Muscle layer of duodenum (tissue), 2 donors: ENCODE results near the gene ADAM12.

Source experiments
- H3K27ac ChIP-seq: one replicate; pipeline ENCODE4 v1.7.0; 2013; ENCODE audit warnings: mild to moderate bottlenecking, low read length
- H3K27me3 ChIP-seq: one replicate; pipeline ENCODE4 v1.7.0; 2013; ENCODE audit warnings: low read depth, mild to moderate bottlenecking, control low read depth, low read length
- H3K36me3 ChIP-seq, 2 donors: one replicate each; pipeline ENCODE4 v1.7.0; 2013; ENCODE audit warnings: low read length in 2 of 2, control low read depth in 1 of 2, mild to moderate bottlenecking in 1 of 2; ENCODE audit not compliant: insufficient read depth in 2 of 2, control insufficient read depth in 1 of 2
- H3K4me1 ChIP-seq, 2 donors: one replicate each; pipeline ENCODE4 v1.7.0; 2013; ENCODE audit warnings: low read length in 2 of 2, mild to moderate bottlenecking in 2 of 2, control low read depth in 1 of 2, moderate library complexity in 1 of 2; ENCODE audit not compliant: insufficient read depth in 2 of 2, control insufficient read depth in 1 of 2
- H3K4me3 ChIP-seq, 2 donors: one replicate each; pipeline ENCODE4 v1.7.0; 2013; ENCODE audit warnings: low read length in 2 of 2, low read depth in 1 of 2, mild to moderate bottlenecking in 1 of 2
- H3K9me3 ChIP-seq, 2 donors: one replicate each; pipeline ENCODE4 v1.7.0; 2013; ENCODE audit warnings: low read length in 2 of 2, control low read depth in 1 of 2, mild to moderate bottlenecking in 1 of 2; ENCODE audit not compliant: control insufficient read depth in 1 of 2
- donor health status: healthy.

The ADAM12 gene

GRCh38 chr10:126309228-126309883, 78.9 kb downstream of the ADAM12 start:
- Histone ChIP-seq H3K4me1 (no peaks in the 10 kb centered on the region), H3K27me3 (no peaks in the 10 kb centered on the region), H3K36me3 (no peaks in the 10 kb centered on the region), H3K27ac (no peak overlapping the region), H3K4me3 (no peak overlapping the region), H3K9me3 (no peaks in the 10 kb centered on the region)

GRCh38 chr10:126302826-126303665, 85.2 kb downstream of the ADAM12 start:
- no peaks in the 10 kb centered on the region for H3K27me3 ChIP-seq
- peaks cover 0 to 3% of the 10 kb centered on the region in 2 donors for H3K9me3 ChIP-seq
- no peak overlapping the region for H3K27ac ChIP-seq
- no peaks in the 10 kb centered on the region for H3K4me1 ChIP-seq
- no peaks in the 10 kb centered on the region for H3K36me3 ChIP-seq
- H3K4me3 ChIP-seq, result no peak overlapping the region

GRCh38 chr10:126302476-126302756, 85.9 kb downstream of the ADAM12 start:
- Histone ChIP-seq H3K36me3 (no peaks in the 10 kb centered on the region), H3K27me3 (no peaks in the 10 kb centered on the region), H3K4me1 (no peaks in the 10 kb centered on the region), H3K4me3 (no peak overlapping the region), H3K27ac (no peak overlapping the region), H3K9me3 (peaks cover 0 to 3% of the 10 kb centered on the region in 2 donors)

GRCh38 chr10:126301701-126302475, 86.4 kb downstream of the ADAM12 start:
- Histone ChIP-seq H3K27ac (no peak overlapping the region), H3K36me3 (no peaks in the 10 kb centered on the region), H3K27me3 (no peaks in the 10 kb centered on the region), H3K4me1 (no peaks in the 10 kb centered on the region), H3K9me3 (peaks cover 0 to 3% of the 10 kb centered on the region in 2 donors), H3K4me3 (no peak overlapping the region)

- Histone ChIP-seq H3K27ac (no peak overlapping the region), H3K9me3 (no peaks in the 10 kb centered on the region), H3K36me3 (no peaks in the 10 kb centered on the region), H3K4me1 (no peaks in the 10 kb centered on the region), H3K4me3 (no peak overlapping the region), H3K27me3 (no peaks in the 10 kb centered on the region)
These were observed 93.8 kb downstream of the ADAM12 start for GRCh38 chr10:126294451-126294850.

GRCh38 chr10:126290232-126290631, 98.0 kb downstream of the ADAM12 start:
- H3K9me3 ChIP-seq, result no peaks in the 10 kb centered on the region
- no peaks in the 10 kb centered on the region for H3K4me1 ChIP-seq
- no peak overlapping the region for H3K4me3 ChIP-seq
- H3K27ac ChIP-seq, result no peak overlapping the region
- H3K27me3 ChIP-seq, result no peaks in the 10 kb centered on the region
- no peaks in the 10 kb centered on the region for H3K36me3 ChIP-seq

GRCh38 chr10:126288547-126289493, 99.5 kb downstream of the ADAM12 start:
- no peaks in the 10 kb centered on the region for H3K36me3 ChIP-seq
- no peak overlapping the region for H3K27ac ChIP-seq
- no peaks in the 10 kb centered on the region for H3K4me1 ChIP-seq
- no peak overlapping the region for H3K4me3 ChIP-seq
- H3K9me3 ChIP-seq, result no peaks in the 10 kb centered on the region
- H3K27me3 ChIP-seq, result no peaks in the 10 kb centered on the region

GRCh38 chr10:126286256-126286780, 102.0 kb downstream of the ADAM12 start:
- no peak overlapping the region for H3K4me3 ChIP-seq
- no peaks in the 10 kb centered on the region for H3K27me3 ChIP-seq
- H3K9me3 ChIP-seq, result no peaks in the 10 kb centered on the region
- no peak overlapping the region for H3K27ac ChIP-seq
- H3K4me1 ChIP-seq, result no peaks in the 10 kb centered on the region
- H3K36me3 ChIP-seq, result no peaks in the 10 kb centered on the region

GRCh38 chr10:126283307-126283706, 105.0 kb downstream of the ADAM12 start:
- Histone ChIP-seq H3K4me1 (no peaks in the 10 kb centered on the region), H3K27me3 (no peaks in the 10 kb centered on the region), H3K9me3 (no peaks in the 10 kb centered on the region), H3K4me3 (no peak overlapping the region), H3K36me3 (no peaks in the 10 kb centered on the region), H3K27ac (no peak overlapping the region)

GRCh38 chr10:126278851-126279250, 109.4 kb downstream of the ADAM12 start:
- Histone ChIP-seq H3K27me3 (no peaks in the 10 kb centered on the region), H3K4me1 (no peaks in the 10 kb centered on the region), H3K4me3 (no peak overlapping the region), H3K36me3 (no peaks in the 10 kb centered on the region), H3K9me3 (no peaks in the 10 kb centered on the region), H3K27ac (no peak overlapping the region)
